DND-41 (cell line): ENCODE data around the gene NOP10.

ENCODE experiments used
- CTCF ChIP-seq: IDR thresholded peaks from 2 replicates; pipeline ENCODE4 v1.5.1; 2012; ENCODE audit warnings: borderline replicate concordance, low read length, moderate library complexity, mild to moderate bottlenecking; ENCODE audit not compliant: poor library complexity, severe bottlenecking; ENCODE audit errors: extremely low read depth
- EZH2 ChIP-seq: IDR thresholded peaks from 3 replicates; pipeline ENCODE4 v1.6.1; 2012; ENCODE audit warnings: borderline replicate concordance, low read depth, mild to moderate bottlenecking, moderate library complexity, low read length, inconsistent platforms; ENCODE audit not compliant: severe bottlenecking

GRCh38 chr15:34339946-34340345 lies 3.0 kb downstream of the NOP10 start:
- TF ChIP-seq CTCF (no peak), EZH2 (no peak)
